Gastrocnemius medialis (tissue), 4 donors: ENCODE results near the gene MRPL4.

Source experiments
- CTCF ChIP-seq, 5 experiments: fragments of 450-650 bp in 3 of 5; fragments of 200-600 bp in 2 of 5; sonication (generic) in 2 of 5; IDR thresholded peaks in 4 of 5; conservative IDR thresholded peaks in 1 of 5; 1 replicate in 4 of 5; 2 replicates in 1 of 5; pipeline ENCODE4 v1.5.1; 2016 to 2019; ENCODE audit warnings: antibody characterized with exemption in 5 of 5, mild to moderate bottlenecking in 3 of 5, moderate library complexity in 3 of 5
- POLR2A ChIP-seq, 2 donors: fragments of 450-650 bp; IDR thresholded peaks; one replicate each; pipeline ENCODE4 v1.6.1; 2017; ENCODE audit warnings: antibody characterized with exemption in 2 of 2, mild to moderate bottlenecking in 2 of 2, moderate library complexity in 2 of 2

- no peak for TF ChIP-seq POLR2A (IDR thresholded peaks at IDR 0.05)
- no peak for TF ChIP-seq CTCF (IDR thresholded peaks at IDR 0.05 in 4 of 5, conservative IDR thresholded peaks at IDR 0.05 in 1 of 5)
Measured at GRCh38 chr19:10228393-10228792, 23.6 kb upstream of the MRPL4 start.
